NB4 (cell line): Measurements from ENCODE around the gene OR2A14.
"Not testable (repeated sequence)": the region's sequence is repeated elsewhere in the genome, so short reads cannot be mapped to it uniquely, and the experiment has no call there.

Experiments
- DNase-seq: peaks from one replicate; pipeline ENCODE4 v3.0.0; 2010; ENCODE audit warnings: low read depth
- H3K4me3 ChIP-seq: one replicate; pipeline ENCODE4 v1.5.1; 2011; ENCODE audit warnings: mild to moderate bottlenecking, low read depth, low read length, moderate library complexity
- MYC ChIP-seq: IDR thresholded peaks from 2 replicates; pipeline ENCODE4 v1.6.1; 2011; ENCODE audit warnings: low read depth, low read length
- POLR2A ChIP-seq: IDR thresholded peaks from 2 replicates; pipeline ENCODE4 v1.6.1; 2011; ENCODE audit warnings: mild to moderate bottlenecking; ENCODE audit not compliant: insufficient read length; ENCODE audit errors: extremely low read depth
- TF ChIP-seq, protein P1 (sequence below): IDR thresholded peaks from one replicate; pipeline ENCODE4 v1.5.1; 2012; ENCODE audit warnings: low read depth, low read length
- TF ChIP-seq, protein P2 (sequence below): IDR thresholded peaks from 2 replicates; pipeline ENCODE4 v1.6.1; 2011; ENCODE audit warnings: low read depth, low read length

The OR2A14 gene

DNA sequence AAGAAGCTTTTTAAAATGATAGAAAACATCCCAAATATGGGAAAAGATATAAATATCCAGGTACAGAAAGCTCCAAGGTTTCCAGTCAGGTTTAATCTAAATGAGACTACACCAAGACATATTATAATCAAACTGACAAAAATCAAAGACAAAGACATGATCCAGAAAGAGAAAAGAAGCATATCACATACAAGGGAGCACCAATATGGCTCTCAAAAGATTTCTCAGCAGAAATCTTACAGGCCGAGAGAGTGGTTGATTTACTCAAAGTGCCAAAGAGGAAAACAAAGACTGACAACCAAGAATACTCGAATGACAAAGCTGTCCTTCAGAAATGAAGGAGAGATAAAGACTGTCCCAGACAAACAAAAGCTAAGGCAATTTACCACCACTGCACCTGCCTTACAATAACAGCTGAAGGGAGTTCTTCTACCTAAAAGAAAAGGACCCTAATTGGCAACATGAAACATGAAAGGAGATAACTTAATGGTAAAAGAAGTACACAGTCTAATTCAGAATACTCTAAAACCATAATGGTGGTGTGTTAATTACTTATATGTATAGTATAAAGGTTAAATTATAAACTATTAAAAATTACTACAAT is 25.4 kb downstream of the OR2A14 start:
- TF ChIP-seq POLR2A: no peak
- TF ChIP-seq, protein P1, sequence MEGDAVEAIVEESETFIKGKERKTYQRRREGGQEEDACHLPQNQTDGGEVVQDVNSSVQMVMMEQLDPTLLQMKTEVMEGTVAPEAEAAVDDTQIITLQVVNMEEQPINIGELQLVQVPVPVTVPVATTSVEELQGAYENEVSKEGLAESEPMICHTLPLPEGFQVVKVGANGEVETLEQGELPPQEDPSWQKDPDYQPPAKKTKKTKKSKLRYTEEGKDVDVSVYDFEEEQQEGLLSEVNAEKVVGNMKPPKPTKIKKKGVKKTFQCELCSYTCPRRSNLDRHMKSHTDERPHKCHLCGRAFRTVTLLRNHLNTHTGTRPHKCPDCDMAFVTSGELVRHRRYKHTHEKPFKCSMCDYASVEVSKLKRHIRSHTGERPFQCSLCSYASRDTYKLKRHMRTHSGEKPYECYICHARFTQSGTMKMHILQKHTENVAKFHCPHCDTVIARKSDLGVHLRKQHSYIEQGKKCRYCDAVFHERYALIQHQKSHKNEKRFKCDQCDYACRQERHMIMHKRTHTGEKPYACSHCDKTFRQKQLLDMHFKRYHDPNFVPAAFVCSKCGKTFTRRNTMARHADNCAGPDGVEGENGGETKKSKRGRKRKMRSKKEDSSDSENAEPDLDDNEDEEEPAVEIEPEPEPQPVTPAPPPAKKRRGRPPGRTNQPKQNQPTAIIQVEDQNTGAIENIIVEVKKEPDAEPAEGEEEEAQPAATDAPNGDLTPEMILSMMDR: no peak
- TF ChIP-seq MYC: no peak
- TF ChIP-seq, protein P2, sequence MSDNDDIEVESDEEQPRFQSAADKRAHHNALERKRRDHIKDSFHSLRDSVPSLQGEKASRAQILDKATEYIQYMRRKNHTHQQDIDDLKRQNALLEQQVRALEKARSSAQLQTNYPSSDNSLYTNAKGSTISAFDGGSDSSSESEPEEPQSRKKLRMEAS: no peak
- DNase-seq: no peak
- H3K4me3 ChIP-seq: no peak overlapping the region

DNA sequence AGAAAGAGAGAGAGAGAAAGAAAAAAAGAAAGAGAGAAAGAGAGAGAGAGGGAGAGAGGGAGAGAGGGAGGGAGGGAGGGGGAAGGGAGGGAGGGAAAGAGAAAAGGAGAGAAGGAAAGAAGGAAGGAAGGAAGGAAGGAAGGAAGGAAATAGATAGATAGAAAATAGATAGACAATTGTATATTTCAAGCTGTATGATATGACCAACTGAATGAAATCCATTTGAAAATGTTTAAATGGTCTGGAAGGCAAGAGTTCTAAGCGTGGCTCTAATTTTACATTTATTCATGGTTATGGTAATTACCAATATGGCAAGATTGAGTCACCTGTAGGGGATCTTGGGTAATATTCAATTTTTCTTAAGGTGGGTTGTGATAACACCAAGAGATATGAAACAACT is 35.9 kb downstream of the OR2A14 start:
- no peak for DNase-seq
- no peak for TF ChIP-seq POLR2A
- no peak overlapping the region for H3K4me3 ChIP-seq

DNA sequence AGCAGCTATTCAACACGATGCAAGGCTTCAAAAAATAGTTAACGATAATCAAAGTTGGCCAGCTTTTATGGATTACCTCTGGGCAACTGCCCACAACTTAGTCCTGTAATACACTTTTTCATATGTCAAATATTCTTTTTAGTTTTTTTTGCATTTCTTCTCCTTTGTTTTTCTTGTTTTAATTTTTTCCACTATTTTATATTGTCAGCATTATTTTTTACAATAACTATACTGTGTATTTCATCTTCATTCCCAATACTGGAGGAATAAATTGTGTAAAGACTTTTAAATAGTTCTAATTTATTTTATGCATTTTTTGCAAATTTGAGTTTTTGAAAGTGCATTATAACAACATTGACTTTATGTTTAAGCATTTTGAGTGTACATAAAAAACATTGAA is 41.8 kb downstream of the OR2A14 start:
- no peak overlapping the region for H3K4me3 ChIP-seq
- TF ChIP-seq POLR2A (no peak), MYC (no peak)
- TF ChIP-seq, protein P2: no peak
- TF ChIP-seq, protein P1: no peak
- no peak for DNase-seq

DNA sequence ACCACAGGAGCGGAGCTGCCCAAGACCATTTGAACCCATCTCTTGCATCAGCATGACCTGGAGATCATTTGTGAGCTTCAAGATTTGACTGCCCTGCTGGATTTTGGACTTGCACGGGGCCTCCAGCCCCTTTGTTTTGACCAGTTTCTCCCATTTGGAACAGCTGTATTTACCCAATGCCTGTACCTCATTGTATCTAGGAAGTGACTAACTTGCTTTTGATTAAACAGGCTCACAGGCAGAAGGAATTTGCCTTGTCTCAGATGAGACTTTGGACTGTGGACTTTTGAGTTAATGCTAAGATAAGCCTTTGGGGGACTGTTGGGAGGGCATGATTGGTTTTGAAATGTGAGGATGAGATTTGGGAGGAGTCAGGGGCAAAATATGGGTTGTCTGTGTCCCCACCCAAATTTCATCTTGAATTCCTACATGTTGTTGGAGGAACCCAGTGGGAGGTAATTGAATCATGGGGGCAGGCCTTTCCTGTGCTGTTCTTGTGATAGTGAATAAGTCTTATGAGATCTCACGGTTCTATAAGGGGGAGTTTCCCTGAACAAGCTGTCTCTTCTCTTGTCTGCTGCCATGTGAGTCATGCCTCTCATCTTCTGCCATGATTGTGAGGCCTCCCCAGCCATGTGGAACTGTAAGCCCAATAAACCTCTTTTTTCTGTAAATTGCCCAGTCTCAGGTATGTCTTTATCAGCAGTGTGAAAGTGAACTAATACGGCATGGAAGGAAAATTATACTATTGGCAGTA is 48.8 kb downstream of the OR2A14 start:
- not testable (repeated sequence) for H3K4me3 ChIP-seq, DNase-seq

DNA sequence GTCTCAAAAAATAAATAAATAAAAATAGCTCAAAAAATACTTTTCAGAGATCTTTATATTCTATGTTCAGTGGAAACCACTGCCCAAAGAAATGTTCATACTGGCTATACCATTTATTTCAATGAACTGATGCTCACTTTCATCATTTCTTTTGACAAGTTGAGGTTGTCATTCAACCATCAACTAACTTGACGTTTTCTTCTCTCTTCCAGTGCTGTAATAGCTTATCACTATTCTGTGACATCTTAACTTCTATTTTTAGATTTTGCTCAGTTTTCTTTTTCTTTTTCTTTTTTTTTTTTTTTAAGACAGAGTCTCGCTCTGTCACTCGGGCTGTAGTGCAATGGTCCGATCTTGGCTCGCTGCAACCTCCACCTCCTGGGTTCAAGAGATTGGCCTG is 51.6 kb downstream of the OR2A14 start:
- TF ChIP-seq MYC (no peak), POLR2A (no peak)
- TF ChIP-seq, protein P2: no peak
- TF ChIP-seq, protein P1: no peak
- H3K4me3 ChIP-seq: no peak overlapping the region
- DNase-seq: no peak

DNA sequence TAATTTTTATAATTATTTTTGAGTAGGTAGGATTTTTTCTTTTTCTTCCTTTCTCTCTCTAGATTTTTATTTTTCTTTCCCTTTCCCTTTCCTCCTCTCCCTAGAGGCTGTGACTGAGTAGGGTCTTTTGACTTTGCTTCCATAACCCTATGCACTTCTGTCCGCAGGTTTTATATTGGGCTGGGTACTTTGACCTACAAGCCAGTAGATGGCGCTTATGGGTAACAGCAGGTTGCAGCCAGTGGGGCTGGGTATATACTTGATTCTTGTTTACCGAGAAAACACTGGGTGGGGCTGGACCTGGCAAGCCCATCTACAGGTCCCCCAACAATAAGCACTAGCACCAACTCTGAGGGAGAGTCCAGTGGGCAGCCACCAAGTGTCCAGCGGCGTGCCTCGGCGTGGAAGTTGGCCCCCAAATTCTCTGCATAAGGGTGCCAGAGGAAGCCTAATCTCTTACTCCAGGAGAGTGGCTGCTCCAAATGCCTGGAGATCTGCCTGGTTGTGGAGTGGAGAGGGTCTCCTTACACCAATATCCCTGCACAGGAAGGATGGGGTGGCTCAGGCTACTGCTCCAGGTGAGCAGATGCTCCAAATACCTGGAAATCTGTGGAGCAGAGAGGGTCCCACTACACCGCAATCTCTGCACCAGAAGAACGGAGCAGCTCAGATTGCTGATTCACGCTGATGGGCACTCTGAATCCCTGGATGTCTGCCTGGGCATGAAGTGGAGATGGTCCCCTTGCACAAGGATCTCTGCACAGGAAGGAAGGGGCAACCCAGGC is 55.6 kb downstream of the OR2A14 start:
- H3K4me3 ChIP-seq: not testable (repeated sequence)
- TF ChIP-seq, protein P1: peak; percentile 30
- peak; percentile 41 for DNase-seq

DNA sequence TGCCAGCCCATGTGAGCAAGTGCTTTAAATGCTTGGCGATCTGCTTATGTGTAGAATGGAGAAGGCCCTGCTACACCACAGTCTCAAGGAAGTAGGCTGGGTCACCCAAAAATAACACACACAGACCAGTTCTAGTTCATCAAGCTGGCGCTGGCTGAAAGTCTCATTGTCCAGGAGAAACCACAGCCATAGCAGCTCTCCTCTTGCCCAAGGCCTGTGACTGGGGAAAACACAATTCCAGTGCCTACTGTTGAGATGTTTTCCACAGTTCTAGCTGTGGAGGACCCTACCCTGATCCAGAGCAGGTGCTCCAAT is 56.1 kb downstream of the OR2A14 start:
- H3K4me3 ChIP-seq: not testable (repeated sequence)

More for the DNA sequence above, 56.1 kb downstream of the OR2A14 start:
- not testable (repeated sequence) for DNase-seq
